HepG2 (cell line): ENCODE measurements around the gene IFI27. TPM values are rescaled to one million over a fixed set of nuclear protein-coding genes. Genes with fewer than 3 reads are reported as not detected.

Experiments
- ARHGAP35 ChIP-seq: sonication (generic); formaldehyde crosslinking; IDR thresholded peaks from 2 replicates; pipeline ENCODE4 v1.9.0; 2022; ENCODE audit warnings: mild to moderate bottlenecking, inconsistent platforms, moderate library complexity, missing genetic modification reagents, borderline replicate concordance
- CC2D1A ChIP-seq: sonication (generic); formaldehyde crosslinking; IDR thresholded peaks from 2 replicates; pipeline ENCODE4 v1.8.1; 2023; ENCODE audit warnings: mild to moderate bottlenecking, missing genetic modification reagents
- CREB3 ChIP-seq: sonication (generic); formaldehyde crosslinking; IDR thresholded peaks from 2 replicates; pipeline ENCODE4 v1.5.0; 2020; ENCODE audit warnings: missing genetic modification reagents
- HBP1 ChIP-seq: IDR thresholded peaks from 2 replicates; pipeline ENCODE4 v1.6.1; 2016; ENCODE audit warnings: low read depth, control low read depth
- HOXA7 ChIP-seq: sonication (generic); formaldehyde crosslinking; IDR thresholded peaks from 2 replicates; pipeline ENCODE4 v1.8.1; 2022; ENCODE audit warnings: mild to moderate bottlenecking, missing genetic modification reagents, moderate library complexity
- NR2F2 ChIP-seq: IDR thresholded peaks from 2 replicates; pipeline ENCODE4 v1.6.1; 2012; ENCODE audit warnings: low read depth, inconsistent platforms, borderline replicate concordance
- PHF21A ChIP-seq: sonication (generic); formaldehyde crosslinking; IDR thresholded peaks from 2 replicates; pipeline ENCODE4 v1.5.0; 2020; ENCODE audit warnings: mild to moderate bottlenecking, missing genetic modification reagents
- SMAD3 ChIP-seq: sonication (generic); formaldehyde crosslinking; IDR thresholded peaks from 2 replicates; pipeline ENCODE4 v1.4.0; 2020; ENCODE audit warnings: missing genetic modification reagents
- SOX6 ChIP-seq, 2 experiments: fragments of 450-650 bp in 1 of 2; sonication (generic) in 1 of 2; formaldehyde crosslinking in 1 of 2; IDR thresholded peaks; 2 replicates each; pipeline versions ENCODE4 v1.4.0 to v1.6.1; 2017 to 2020; ENCODE audit warnings: antibody characterized with exemption in 1 of 2, mild to moderate bottlenecking in 1 of 2, missing genetic modification reagents in 1 of 2
- SP4 ChIP-seq: sonication (generic); formaldehyde crosslinking; IDR thresholded peaks from 2 replicates; pipeline ENCODE4 v1.8.1; 2023; ENCODE audit warnings: mild to moderate bottlenecking, missing genetic modification reagents
- SP5 ChIP-seq: IDR thresholded peaks from 2 replicates; pipeline ENCODE4 v1.6.1; 2016; ENCODE audit warnings: low read depth, borderline replicate concordance
- XBP1 ChIP-seq: sonication (generic); formaldehyde crosslinking; IDR thresholded peaks from 2 replicates; pipeline ENCODE4 v1.5.0; 2020; ENCODE audit warnings: missing genetic modification reagents
- YEATS4 ChIP-seq: sonication (generic); formaldehyde crosslinking; IDR thresholded peaks from 2 replicates; pipeline ENCODE4 v1.4.0; 2020; ENCODE audit warnings: missing genetic modification reagents, borderline replicate concordance
- ZBTB26 ChIP-seq: IDR thresholded peaks from 2 replicates; pipeline ENCODE4 v1.6.1; 2016; ENCODE audit warnings: missing compliant biosample characterization, missing genetic modification reagents, borderline replicate concordance
- ZIK1 ChIP-seq: sonication (generic); formaldehyde crosslinking; IDR thresholded peaks from 2 replicates; pipeline ENCODE4 v1.5.0; 2020; ENCODE audit warnings: mild to moderate bottlenecking, low read depth, missing genetic modification reagents, borderline replicate concordance
- ZNF138 ChIP-seq: sonication (generic); formaldehyde crosslinking; IDR thresholded peaks from 2 replicates; pipeline ENCODE4 v1.5.0; 2020; ENCODE audit warnings: mild to moderate bottlenecking, low read depth, missing genetic modification reagents
- ZNF253 ChIP-seq: sonication (generic); formaldehyde crosslinking; IDR thresholded peaks from 2 replicates; pipeline ENCODE4 v1.8.0; 2022; ENCODE audit warnings: mild to moderate bottlenecking, missing genetic modification reagents, borderline replicate concordance
- ZNF3 ChIP-seq: IDR thresholded peaks from 2 replicates; pipeline ENCODE4 v1.7.0; 2017; ENCODE audit warnings: inconsistent platforms
- ZNF674 ChIP-seq: sonication (generic); formaldehyde crosslinking; IDR thresholded peaks from 2 replicates; pipeline ENCODE4 v1.5.0; 2020; ENCODE audit warnings: low read depth, mild to moderate bottlenecking, missing genetic modification reagents
- ZNF687 ChIP-seq: sonication (generic); formaldehyde crosslinking; IDR thresholded peaks from 2 replicates; pipeline ENCODE4 v1.5.1; 2020; ENCODE audit warnings: mild to moderate bottlenecking, missing genetic modification reagents, moderate library complexity
- ZSCAN21 ChIP-seq: sonication (generic); formaldehyde crosslinking; IDR thresholded peaks from 2 replicates; pipeline ENCODE4 v1.8.0; 2022; ENCODE audit warnings: mild to moderate bottlenecking, missing genetic modification reagents, moderate library complexity, borderline replicate concordance
- polyA plus RNA-seq, 8 experiments: library from polyadenylated mRNA; depleted of rRNA in 3 of 8; stranded (reverse) in 7 of 8; unstranded in 1 of 8; fragments of >200 nt; fragmentation: Illumina TruSeq in 4 of 8; extraction: Trizol in 4 of 8; gene quantifications; 2 replicates each; pipeline versions ENCODE4 v1.2.1 to v1.2.3, GENCODE V29; 2011 to 2016; ENCODE audit warnings: low read depth in 4 of 8, missing spikeins in 1 of 8, mixed read lengths in 1 of 8; ENCODE audit not compliant: insufficient read depth in 1 of 8
- total RNA-seq, 5 experiments: library from RNA; depleted of rRNA; stranded (reverse); fragments of >200 nt; fragmentation: Illumina TruSeq; extraction: Trizol; gene quantifications; 2 replicates each; pipeline ENCODE4 v1.2.3, GENCODE V29; 2016; ENCODE audit warnings: low read depth in 1 of 5

The IFI27 gene
- total and polyA plus RNA-seq, 2 of the 13 experiments (the other 11 are each of a cell fraction or from before 2014, with no cell fraction given): 1.2 to 1.7 TPM

- TF ChIP-seq ZNF687: peak; percentile 24; the same call in 1 of the 2 replicates
- TF ChIP-seq ARHGAP35: no peak
- no peak for TF ChIP-seq CC2D1A (CRISPR knock-in tag)
- no peak for TF ChIP-seq ZNF253 (CRISPR knock-in tag)
- 0 out of 2 replicates have a peak, but pooled peaks have one; percentile 19 for TF ChIP-seq NR2F2
- TF ChIP-seq ZNF674 (CRISPR knock-in tag): no peak
- TF ChIP-seq CREB3: no peak
- TF ChIP-seq ZSCAN21 (CRISPR knock-in tag): no peak
- no peak for TF ChIP-seq ZNF3 (CRISPR knock-in tag)
- TF ChIP-seq HBP1 (CRISPR knock-in tag): no peak
- TF ChIP-seq HOXA7: no peak
- TF ChIP-seq XBP1: no peak
- TF ChIP-seq ZNF138 (CRISPR knock-in tag): no peak
- TF ChIP-seq YEATS4: no peak
- peak; percentile 98 for TF ChIP-seq ZBTB26 (CRISPR knock-in tag)
- no peak for TF ChIP-seq PHF21A (CRISPR knock-in tag)
- TF ChIP-seq SMAD3 (CRISPR knock-in tag): no peak
- TF ChIP-seq SP4: no peak
- no peak for TF ChIP-seq SOX6 (IDR thresholded peaks at IDR 0.05)
- TF ChIP-seq SOX6 (CRISPR knock-in tag; IDR thresholded peaks at IDR 0.05): 0 out of 2 replicates have a peak, but pooled peaks have one; percentile 15
- no peak for TF ChIP-seq SP5
- no peak for TF ChIP-seq ZIK1
- TF ChIP-seq, all 625 proteins: peak for 6
Observed at GRCh38 chr14:94102768-94103482, 7.6 kb upstream of the IFI27 start (continued).
